ENCODE results near the gene MTCL3.
"Not testable (repeated sequence)": the region's sequence is repeated elsewhere in the genome, so short reads cannot be mapped to it uniquely, and the experiment has no call there.

MTCL3 gene

GRCh38 chr6:127441881-127442280 is 77.3 kb downstream of the MTCL3 start:
- ChIA-PET CTCF (interaction anchor here in 1 of 2 donors (0.9 kb wide), 1 partner anchor 24 kb away, joined by 3 read pairs; no protein-coding TSS in a partner anchor), POLR2A (no interaction called here)
- ATAC-seq (replicated peaks in 1 of 4), result no peak
- WGBS (ENCODE audit: insufficient coverage), result no CpG with 5 or more reads among the region's 1 CpG
- H3K27me3 Mint-ChIP-seq, result peaks cover under 1 to 5% of the 10 kb centered on the region in 2 donors
- DNase-seq, result no peak
- no peak overlapping the region for H3K4me3 ChIP-seq (ENCODE audit: control insufficient read depth in 1 of 2, extremely low read depth in 1 of 2, low read length in 1 of 2)
- H3K9me3 Mint-ChIP-seq, result no peaks in the 10 kb centered on the region
- no peaks in the 10 kb centered on the region for H3K4me1 ChIP-seq (ENCODE audit: control insufficient read depth in 1 of 2, extremely low read depth in 1 of 2, insufficient read depth in 2 of 2, low read length in 2 of 2)
- H3K27me3 ChIP-seq (replicated peaks in 1 of 2; ENCODE audit: control insufficient read depth in 2 of 2, extremely low read depth in 1 of 2, insufficient read depth in 2 of 2, low read length in 1 of 2), result no peaks in the 10 kb centered on the region
- no peaks in the 10 kb centered on the region for H3K4me1 Mint-ChIP-seq
- H3K9me3 ChIP-seq, result no peaks in the 10 kb centered on the region
- H3K36me3 Mint-ChIP-seq, result peaks cover 8% of the 10 kb centered on the region
- no peak overlapping the region for H3K4me3 Mint-ChIP-seq
- H3K36me3 ChIP-seq (ENCODE audit: control insufficient read depth in 2 of 2, extremely low read depth in 1 of 2, insufficient read depth in 1 of 2, low read length in 1 of 2), result no peaks in the 10 kb centered on the region
- H3K27ac ChIP-seq (ENCODE audit: low read length), result no peak overlapping the region
- no peak overlapping the region for H3K27ac Mint-ChIP-seq

- no peak for ATAC-seq (replicated peaks in 1 of 4)
- H3K4me3 ChIP-seq (ENCODE audit: control insufficient read depth in 1 of 2, extremely low read depth in 1 of 2, low read length in 1 of 2), result no peak overlapping the region
- no peak overlapping the region for H3K27ac ChIP-seq (ENCODE audit: low read length)
- H3K9me3 ChIP-seq, result no peaks in the 10 kb centered on the region
- no peaks in the 10 kb centered on the region for H3K4me1 ChIP-seq (ENCODE audit: control insufficient read depth in 1 of 2, extremely low read depth in 1 of 2, insufficient read depth in 2 of 2, low read length in 2 of 2)
- H3K36me3 ChIP-seq (ENCODE audit: control insufficient read depth in 2 of 2, extremely low read depth in 1 of 2, insufficient read depth in 1 of 2, low read length in 1 of 2), result no peaks in the 10 kb centered on the region
- no peak for DNase-seq
- H3K27me3 ChIP-seq (replicated peaks in 1 of 2; ENCODE audit: control insufficient read depth in 2 of 2, extremely low read depth in 1 of 2, insufficient read depth in 2 of 2, low read length in 1 of 2), result no peaks in the 10 kb centered on the region
- H3K4me3 Mint-ChIP-seq, result no peak overlapping the region
- H3K4me1 Mint-ChIP-seq, result no peaks in the 10 kb centered on the region
- H3K9me3 Mint-ChIP-seq, result no peaks in the 10 kb centered on the region
- POLR2A ChIA-PET, result no interaction called here
- peaks cover 6% of the 10 kb centered on the region for H3K36me3 Mint-ChIP-seq
- CTCF ChIA-PET, result interaction anchor here (0.6 to 0.7 kb wide), 2 partner anchors 74 to 77 kb away, joined by 3 to 4 read pairs; no protein-coding TSS in a partner anchor
- no peak overlapping the region for H3K27ac Mint-ChIP-seq
- peaks cover 3 to 10% of the 10 kb centered on the region in 2 donors for H3K27me3 Mint-ChIP-seq
- WGBS (ENCODE audit: insufficient coverage), result 40% methylated on average over 1 of the region's 2 CpGs
Observed at GRCh38 chr6:127439718-127440117, 79.4 kb downstream of the MTCL3 start.

GRCh38 chr6:127436578-127437110 is 82.5 kb downstream of the MTCL3 start:
- H3K27ac Mint-ChIP-seq, result no peak overlapping the region
- H3K27me3 ChIP-seq (replicated peaks in 1 of 2; ENCODE audit: control insufficient read depth in 2 of 2, extremely low read depth in 1 of 2, insufficient read depth in 2 of 2, low read length in 1 of 2), result no peaks in the 10 kb centered on the region
- H3K36me3 ChIP-seq (ENCODE audit: control insufficient read depth in 2 of 2, extremely low read depth in 1 of 2, insufficient read depth in 1 of 2, low read length in 1 of 2), result no peaks in the 10 kb centered on the region
- H3K4me3 Mint-ChIP-seq, result no peak overlapping the region
- WGBS (ENCODE audit: insufficient coverage), result no CpG with 5 or more reads among the region's 3 CpGs
- CTCF ChIA-PET, result no interaction called here
- no peaks in the 10 kb centered on the region for H3K4me1 ChIP-seq (ENCODE audit: control insufficient read depth in 1 of 2, extremely low read depth in 1 of 2, insufficient read depth in 2 of 2, low read length in 2 of 2)
- POLR2A ChIA-PET, result no interaction called here
- no peak overlapping the region for H3K27ac ChIP-seq (ENCODE audit: low read length)
- no peaks in the 10 kb centered on the region for H3K36me3 Mint-ChIP-seq
- no peak overlapping the region for H3K4me3 ChIP-seq (ENCODE audit: control insufficient read depth in 1 of 2, extremely low read depth in 1 of 2, low read length in 1 of 2)
- peaks cover 3 to 10% of the 10 kb centered on the region in 2 donors for H3K27me3 Mint-ChIP-seq
- DNase-seq, result no peak
- no peak for ATAC-seq (replicated peaks in 1 of 4)
- no peaks in the 10 kb centered on the region for H3K9me3 ChIP-seq
- H3K4me1 Mint-ChIP-seq, result no peaks in the 10 kb centered on the region
- H3K9me3 Mint-ChIP-seq, result no peaks in the 10 kb centered on the region

GRCh38 chr6:127435626-127436220 is 83.4 kb downstream of the MTCL3 start:
- Histone ChIP-seq H3K27ac (ENCODE audit: low read length) (no peak overlapping the region), H3K36me3 (ENCODE audit: control insufficient read depth in 2 of 2, extremely low read depth in 1 of 2, insufficient read depth in 1 of 2, low read length in 1 of 2) (no peaks in the 10 kb centered on the region), H3K4me1 (ENCODE audit: control insufficient read depth in 1 of 2, extremely low read depth in 1 of 2, insufficient read depth in 2 of 2, low read length in 2 of 2) (no peaks in the 10 kb centered on the region), H3K9me3 (no peaks in the 10 kb centered on the region), H3K4me3 (ENCODE audit: control insufficient read depth in 1 of 2, extremely low read depth in 1 of 2, low read length in 1 of 2) (no peak overlapping the region), H3K27me3 (replicated peaks in 1 of 2; ENCODE audit: control insufficient read depth in 2 of 2, extremely low read depth in 1 of 2, insufficient read depth in 2 of 2, low read length in 1 of 2) (no peaks in the 10 kb centered on the region)
- no peak for DNase-seq
- ChIA-PET CTCF (interaction anchor here in 1 of 2 donors (0.7 kb wide), 1 partner anchor 292 kb away, joined by 3 read pairs; no protein-coding TSS in a partner anchor), POLR2A (no interaction called here)
- no peak overlapping the region for H3K4me3 Mint-ChIP-seq
- no peaks in the 10 kb centered on the region for H3K9me3 Mint-ChIP-seq
- no peak overlapping the region for H3K27ac Mint-ChIP-seq
- no peaks in the 10 kb centered on the region for H3K36me3 Mint-ChIP-seq
- no CpG with 5 or more reads among the region's 7 CpGs for WGBS (ENCODE audit: insufficient coverage)
- H3K4me1 Mint-ChIP-seq, result no peaks in the 10 kb centered on the region
- peaks cover 5 to 10% of the 10 kb centered on the region in 2 donors for H3K27me3 Mint-ChIP-seq
- ATAC-seq (replicated peaks in 1 of 4), result no peak

GRCh38 chr6:127434651-127435050 is 84.5 kb downstream of the MTCL3 start:
- DNase-seq (no peak), ATAC-seq (replicated peaks in 1 of 4) (no peak)
- H3K9me3 Mint-ChIP-seq, result no peaks in the 10 kb centered on the region
- Histone ChIP-seq H3K27me3 (replicated peaks in 1 of 2; ENCODE audit: control insufficient read depth in 2 of 2, extremely low read depth in 1 of 2, insufficient read depth in 2 of 2, low read length in 1 of 2) (no peaks in the 10 kb centered on the region), H3K36me3 (ENCODE audit: control insufficient read depth in 2 of 2, extremely low read depth in 1 of 2, insufficient read depth in 1 of 2, low read length in 1 of 2) (no peaks in the 10 kb centered on the region), H3K4me1 (ENCODE audit: control insufficient read depth in 1 of 2, extremely low read depth in 1 of 2, insufficient read depth in 2 of 2, low read length in 2 of 2) (no peaks in the 10 kb centered on the region), H3K4me3 (ENCODE audit: control insufficient read depth in 1 of 2, extremely low read depth in 1 of 2, low read length in 1 of 2) (no peak overlapping the region), H3K27ac (ENCODE audit: low read length) (no peak overlapping the region), H3K9me3 (no peaks in the 10 kb centered on the region)
- ChIA-PET POLR2A (no interaction called here), CTCF (interaction anchor here in 1 of 2 donors (0.6 to 0.7 kb wide), 2 partner anchors 293 to 853 kb away, joined by 3 to 5 read pairs; no protein-coding TSS in a partner anchor)
- H3K4me3 Mint-ChIP-seq, result no peak overlapping the region
- no peaks in the 10 kb centered on the region for H3K4me1 Mint-ChIP-seq
- H3K27ac Mint-ChIP-seq, result no peak overlapping the region
- H3K36me3 Mint-ChIP-seq, result no peaks in the 10 kb centered on the region
- peaks cover 5 to 10% of the 10 kb centered on the region in 2 donors for H3K27me3 Mint-ChIP-seq

- H3K4me3 Mint-ChIP-seq; ATAC-seq (replicated peaks in 1 of 4); H3K9me3 Mint-ChIP-seq; H3K27me3 ChIP-seq (replicated peaks in 1 of 2; ENCODE audit: control insufficient read depth in 2 of 2, extremely low read depth in 1 of 2, insufficient read depth in 2 of 2, low read length in 1 of 2); H3K36me3 Mint-ChIP-seq; DNase-seq; H3K4me1 ChIP-seq (ENCODE audit: control insufficient read depth in 1 of 2, extremely low read depth in 1 of 2, insufficient read depth in 2 of 2, low read length in 2 of 2); H3K36me3 ChIP-seq (ENCODE audit: control insufficient read depth in 2 of 2, extremely low read depth in 1 of 2, insufficient read depth in 1 of 2, low read length in 1 of 2); H3K9me3 ChIP-seq; H3K27me3 Mint-ChIP-seq; H3K27ac Mint-ChIP-seq; H3K4me1 Mint-ChIP-seq; H3K27ac ChIP-seq (ENCODE audit: low read length); POLR2A ChIA-PET; H3K4me3 ChIP-seq (ENCODE audit: control insufficient read depth in 1 of 2, extremely low read depth in 1 of 2, low read length in 1 of 2): not testable (repeated sequence)
- 86% methylated on average over 4 of the region's 9 CpGs for WGBS (ENCODE audit: insufficient coverage)
- CTCF ChIA-PET, result interaction anchor here in 1 of 2 donors (0.6 kb wide), 1 partner anchor 1073 kb away, joined by 3 read pairs; no protein-coding TSS in a partner anchor
Observed at GRCh38 chr6:127428562-127428961, 90.6 kb downstream of the MTCL3 start.

Data from T-cell (primary cell).